ENCODE results near the gene ANKRD2. TPM values are rescaled to one million over a fixed set of nuclear protein-coding genes. Genes with fewer than 3 reads are reported as not detected.

ANKRD2 gene
- total RNA-seq, 6 experiments from 2014 or later, result 0.28 to 0.81 (median 0.50) TPM; not detected in 2

DNA sequence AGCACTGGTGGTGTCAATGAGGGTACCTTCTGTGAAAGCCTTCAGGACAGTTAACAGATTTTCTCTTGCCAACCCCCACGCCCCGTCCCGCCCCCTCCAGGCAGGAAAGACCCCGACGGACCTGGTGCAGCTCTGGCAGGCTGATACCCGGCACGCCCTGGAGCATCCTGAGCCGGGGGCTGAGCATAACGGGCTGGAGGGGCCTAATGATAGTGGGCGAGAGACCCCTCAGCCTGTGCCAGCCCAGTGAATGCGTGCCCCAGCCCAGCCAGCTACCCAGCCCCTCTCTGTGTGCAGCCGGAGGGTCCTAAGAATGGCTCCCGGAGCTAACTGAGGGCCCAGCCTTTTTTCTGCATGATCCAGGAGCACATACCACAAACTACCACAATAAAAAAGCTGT is 10.9 kb downstream of the ANKRD2 start:
- Histone ChIP-seq H3K4me1 (peaks cover 0 to 22% (median 3%) of the 10 kb centered on the region in 4 donors), H3K9me3 (no peaks in the 10 kb centered on the region), H3K27me3 (no peaks in the 10 kb centered on the region), H3K4me3 (no peak overlapping the region), H3K27ac (peak overlapping the region in 2 of 3 donors; percentile 95 to 96), H3K36me3 (no peaks in the 10 kb centered on the region)
- 86% methylated on average over 5 of the region's 13 CpGs for WGBS (ENCODE audit: insufficient coverage, low coverage, low lambda C conversion rate, missing lambda C conversion rate)
- no peak for DNase-seq
- intact Hi-C loops (cut with DNase I), result no loop called here
- no peak for ATAC-seq
- no peak for TF ChIP-seq POLR2A (IDR thresholded peaks at IDR 0.05)
- TF ChIP-seq, protein P1, sequence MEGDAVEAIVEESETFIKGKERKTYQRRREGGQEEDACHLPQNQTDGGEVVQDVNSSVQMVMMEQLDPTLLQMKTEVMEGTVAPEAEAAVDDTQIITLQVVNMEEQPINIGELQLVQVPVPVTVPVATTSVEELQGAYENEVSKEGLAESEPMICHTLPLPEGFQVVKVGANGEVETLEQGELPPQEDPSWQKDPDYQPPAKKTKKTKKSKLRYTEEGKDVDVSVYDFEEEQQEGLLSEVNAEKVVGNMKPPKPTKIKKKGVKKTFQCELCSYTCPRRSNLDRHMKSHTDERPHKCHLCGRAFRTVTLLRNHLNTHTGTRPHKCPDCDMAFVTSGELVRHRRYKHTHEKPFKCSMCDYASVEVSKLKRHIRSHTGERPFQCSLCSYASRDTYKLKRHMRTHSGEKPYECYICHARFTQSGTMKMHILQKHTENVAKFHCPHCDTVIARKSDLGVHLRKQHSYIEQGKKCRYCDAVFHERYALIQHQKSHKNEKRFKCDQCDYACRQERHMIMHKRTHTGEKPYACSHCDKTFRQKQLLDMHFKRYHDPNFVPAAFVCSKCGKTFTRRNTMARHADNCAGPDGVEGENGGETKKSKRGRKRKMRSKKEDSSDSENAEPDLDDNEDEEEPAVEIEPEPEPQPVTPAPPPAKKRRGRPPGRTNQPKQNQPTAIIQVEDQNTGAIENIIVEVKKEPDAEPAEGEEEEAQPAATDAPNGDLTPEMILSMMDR (IDR thresholded peaks at IDR 0.05), result no peak

DNA sequence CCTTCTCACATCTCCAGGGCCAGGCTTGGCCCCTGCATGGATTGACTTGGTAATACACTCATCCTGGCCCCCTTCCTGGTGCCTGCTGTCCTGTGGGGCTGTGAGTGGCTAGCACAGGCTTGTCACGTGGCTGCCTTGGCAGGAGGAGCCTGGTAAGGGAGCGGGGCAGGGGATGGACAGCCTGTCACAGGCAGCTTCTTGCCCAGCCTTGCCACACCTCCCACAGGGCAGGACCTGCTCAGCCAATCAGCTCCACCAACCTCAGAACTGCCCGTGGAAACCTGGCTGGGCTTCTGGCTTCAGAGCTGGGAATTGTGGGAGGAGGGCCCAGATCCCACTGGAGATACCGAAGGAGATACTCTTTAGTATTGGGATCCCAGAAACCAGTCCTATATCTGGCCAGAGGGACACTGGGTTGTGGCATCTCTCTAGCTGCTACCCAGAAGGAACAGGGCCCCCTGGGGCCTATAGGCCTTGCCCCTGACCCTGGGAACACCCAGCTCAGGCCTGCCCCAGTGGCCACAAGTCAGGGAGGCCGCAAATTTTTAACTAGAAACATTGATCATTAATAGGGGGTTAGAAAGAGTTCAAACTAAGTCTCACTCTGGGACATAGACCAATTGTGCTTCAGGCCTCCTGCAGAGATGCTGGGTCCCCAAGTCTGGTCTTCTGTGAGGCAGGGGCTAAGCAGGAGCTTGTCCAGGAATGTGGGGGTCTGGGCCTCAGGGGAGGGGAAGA is 11.7 kb downstream of the ANKRD2 start, which contains the start of gene HOGA1:
HOGA1 (plus strand) TSS at position 330 of the 738 bp plus-strand sequence; CDS start at position 645, 315 bp downstream.
- no peaks in the 10 kb centered on the region for H3K36me3 ChIP-seq
- peak within 1 kb of the TSS in 2 of 3 donors; percentile 37 to 64 for H3K4me3 ChIP-seq
- peak within 1 kb of the TSS; percentile 73 to 96 (median 95) for H3K27ac ChIP-seq
- peak; percentile 93 to 99 (median 98) for DNase-seq
- intact Hi-C loops (cut with DNase I), result no loop called here
- peak; percentile 82 to 93 (median 92) for ATAC-seq
- no peaks in the 10 kb centered on the region for H3K27me3 ChIP-seq
- 50% methylated on average over 1 of the region's 5 CpGs for WGBS (ENCODE audit: insufficient coverage, low coverage, low lambda C conversion rate, missing lambda C conversion rate)
- peaks cover 0 to 30% (median 6%) of the 10 kb centered on the region in 4 donors for H3K4me1 ChIP-seq
- H3K9me3 ChIP-seq, result no peaks in the 10 kb centered on the region
- TF ChIP-seq, protein P1 (IDR thresholded peaks at IDR 0.05), result peak in 1 of 4 donors; percentile 4
- TF ChIP-seq POLR2A (IDR thresholded peaks at IDR 0.05), result peak; percentile 72

DNA sequence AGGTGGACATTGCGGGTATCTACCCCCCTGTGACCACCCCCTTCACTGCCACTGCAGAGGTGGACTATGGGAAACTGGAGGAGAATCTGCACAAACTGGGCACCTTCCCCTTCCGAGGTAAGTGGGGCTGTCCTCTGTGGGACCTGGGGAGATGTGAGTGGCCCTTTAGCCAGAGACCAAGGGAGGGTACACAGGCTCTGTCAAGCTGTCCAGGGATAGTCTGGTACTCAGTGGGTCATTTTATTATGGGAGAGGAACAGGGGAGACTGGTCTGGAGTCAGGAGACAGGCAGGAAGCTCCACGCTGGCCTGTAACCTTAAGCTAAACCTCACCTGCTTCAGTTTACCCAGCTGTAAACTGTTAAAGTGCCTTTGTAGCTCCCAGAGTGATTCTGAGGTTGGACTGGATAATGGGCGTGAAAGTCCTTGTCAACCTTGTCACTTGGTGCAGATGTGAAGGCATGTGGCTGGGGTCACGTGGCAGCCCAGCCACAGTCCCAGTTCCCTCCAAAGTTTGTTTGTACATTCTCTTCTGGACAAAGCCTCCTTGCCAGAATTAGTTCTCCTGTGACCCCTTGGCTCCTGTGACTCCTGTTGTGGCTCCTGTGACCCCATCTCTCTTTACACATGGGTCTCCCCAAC is 12.3 kb downstream of the ANKRD2 start:
- peak; percentile 46 to 86 (median 85) for DNase-seq
- Histone ChIP-seq H3K4me1 (peaks cover 0 to 31% (median 7%) of the 10 kb centered on the region in 4 donors), H3K36me3 (peaks cover 0 to 2% (median 0%) of the 10 kb centered on the region in 4 donors), H3K27me3 (no peaks in the 10 kb centered on the region), H3K9me3 (no peaks in the 10 kb centered on the region), H3K27ac (peak overlapping the region; percentile 73 to 96 (median 95)), H3K4me3 (peak overlapping the region in 2 of 3 donors; percentile 37 to 64)
- ATAC-seq, result peak; percentile 40 to 63 (median 56)
- 23% methylated on average over 4 of the region's 5 CpGs for WGBS (ENCODE audit: insufficient coverage, low coverage, low lambda C conversion rate, missing lambda C conversion rate)
- TF ChIP-seq POLR2A (IDR thresholded peaks at IDR 0.05), result no peak
- TF ChIP-seq, protein P1 (IDR thresholded peaks at IDR 0.05), result no peak
- intact Hi-C loops (cut with DNase I), result no loop called here

DNA sequence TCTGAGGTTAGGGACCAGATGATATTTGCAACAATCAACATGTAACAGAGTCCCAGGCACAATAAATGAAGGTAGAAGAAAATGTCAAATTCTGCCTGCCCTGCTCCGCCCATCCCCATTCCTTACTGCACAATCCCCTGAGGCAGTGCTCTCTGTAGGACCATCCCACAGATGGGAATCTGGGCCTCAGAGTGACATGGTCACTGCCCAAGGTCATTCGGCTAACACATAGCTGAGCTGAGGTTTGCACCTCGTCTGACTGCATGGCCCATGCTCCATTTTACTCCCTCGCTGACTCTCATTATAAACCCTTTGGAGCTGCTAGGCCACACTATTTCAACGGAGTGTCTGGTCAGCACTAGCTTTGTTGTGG is 12.8 kb downstream of the ANKRD2 start:
- peaks cover 0 to 7% (median 0%) of the 10 kb centered on the region in 4 donors for H3K36me3 ChIP-seq
- WGBS (ENCODE audit: insufficient coverage, low coverage, low lambda C conversion rate, missing lambda C conversion rate), result 63% methylated on average over 4 of the region's 5 CpGs
- H3K4me3 ChIP-seq, result peak overlapping the region in 2 of 3 donors; percentile 37 to 64
- DNase-seq (peak in 1 of 3 donors; percentile 28), ATAC-seq (peak in 1 of 4 donors; percentile 9)
- H3K27me3 ChIP-seq, result no peaks in the 10 kb centered on the region
- no peak for TF ChIP-seq POLR2A (IDR thresholded peaks at IDR 0.05)
- intact Hi-C loops (cut with DNase I), result no loop called here
- H3K27ac ChIP-seq, result peak overlapping the region; percentile 73 to 96 (median 95)
- H3K4me1 ChIP-seq, result peaks cover 0 to 31% (median 7%) of the 10 kb centered on the region in 4 donors
- no peaks in the 10 kb centered on the region for H3K9me3 ChIP-seq

Measured in right lobe of liver (tissue), 6 donors.